HG02973 (cell line): ENCODE results near the gene KLHDC10.
A peak's percentile ranks its signal among the peaks of the same experiment; 100 is the strongest.
"Not testable (repeated sequence)": the region's sequence is repeated elsewhere in the genome, so short reads cannot be mapped to it uniquely, and the experiment has no call there.

Experiments used
- ATAC-seq: cut with Tn5 transposase; IDR thresholded peaks from one replicate; pipeline ENCODE4 v1.9.1; 2021; ENCODE audit warnings: moderate library complexity; ENCODE audit not compliant: unreplicated experiment

Gene KLHDC10

GRCh38 chr7:130153211-130153908 lies 83.0 kb downstream of the KLHDC10 start:
- no peak for ATAC-seq

GRCh38 chr7:130154131-130154500 lies 83.8 kb downstream of the KLHDC10 start:
- no peak for ATAC-seq

- ATAC-seq = no peak
Observed at GRCh38 chr7:130154501-130155317, 84.4 kb downstream of the KLHDC10 start.

GRCh38 chr7:130156140-130156539 lies 85.8 kb downstream of the KLHDC10 start:
- no peak for ATAC-seq

- no peak for ATAC-seq
Observed at GRCh38 chr7:130157700-130158099, 87.4 kb downstream of the KLHDC10 start.

DNA sequence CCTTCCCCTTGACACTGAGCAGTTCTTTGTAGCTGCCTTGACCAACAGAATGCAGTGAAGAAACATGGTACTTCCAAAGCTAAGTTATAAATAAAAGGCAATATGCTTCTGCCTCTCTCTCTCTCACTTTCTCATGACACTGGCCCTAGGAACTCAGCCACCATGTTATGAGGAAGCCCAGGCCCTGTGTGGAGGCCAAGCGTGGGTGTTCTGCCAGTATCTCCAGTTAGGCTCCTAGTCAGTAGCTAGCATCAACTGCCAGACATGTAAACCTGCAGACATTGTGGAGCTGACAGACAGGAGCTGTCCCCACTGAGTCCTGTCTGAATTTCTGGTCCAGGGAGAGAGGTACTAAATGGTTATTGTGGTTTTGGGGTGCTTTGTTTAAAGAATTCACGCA lies 89.7 kb downstream of the KLHDC10 start:
- ATAC-seq = no peak

GRCh38 chr7:130160455-130160854 lies 90.1 kb downstream of the KLHDC10 start:
- ATAC-seq = no peak

GRCh38 chr7:130162196-130162595 lies 91.9 kb downstream of the KLHDC10 start:
- no peak for ATAC-seq

- no peak for ATAC-seq
Observed at GRCh38 chr7:130174237-130174959, 104.1 kb downstream of the KLHDC10 start.

GRCh38 chr7:130178251-130178650 lies 107.9 kb downstream of the KLHDC10 start:
- ATAC-seq = no peak

GRCh38 chr7:130179631-130180030 lies 109.3 kb downstream of the KLHDC10 start:
- no peak for ATAC-seq

DNA sequence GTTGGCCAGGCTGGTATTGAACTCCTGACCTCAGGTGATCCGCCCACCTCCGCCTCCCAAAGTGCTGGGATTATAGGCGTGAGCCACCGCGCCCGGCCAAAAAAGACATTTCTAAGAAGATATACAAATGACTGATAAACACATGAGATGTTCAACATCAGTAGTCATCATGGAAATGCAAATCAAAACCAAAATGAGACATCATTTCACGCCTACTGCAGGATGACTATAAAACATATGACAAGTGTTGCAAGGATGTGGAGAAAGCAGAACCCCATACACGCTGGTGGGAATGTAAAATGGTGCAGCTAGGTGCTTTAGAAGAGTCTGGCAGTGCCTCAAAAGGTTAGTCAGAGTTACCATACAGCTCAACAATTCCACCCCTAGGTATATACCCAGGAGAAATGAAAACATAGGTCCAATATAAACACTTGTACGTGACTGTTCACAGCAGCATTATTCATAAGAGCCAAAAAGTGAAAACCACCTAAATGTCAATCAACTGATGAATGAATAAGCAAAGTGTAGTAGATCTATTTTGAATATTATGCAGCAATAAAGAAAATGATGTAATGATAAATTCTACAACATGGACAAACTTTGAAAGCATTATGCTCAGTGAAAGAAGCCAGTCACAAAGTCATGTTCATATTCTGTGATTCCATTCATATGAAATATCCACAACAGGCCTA lies 110.4 kb downstream of the KLHDC10 start:
- ATAC-seq = no peak

DNA sequence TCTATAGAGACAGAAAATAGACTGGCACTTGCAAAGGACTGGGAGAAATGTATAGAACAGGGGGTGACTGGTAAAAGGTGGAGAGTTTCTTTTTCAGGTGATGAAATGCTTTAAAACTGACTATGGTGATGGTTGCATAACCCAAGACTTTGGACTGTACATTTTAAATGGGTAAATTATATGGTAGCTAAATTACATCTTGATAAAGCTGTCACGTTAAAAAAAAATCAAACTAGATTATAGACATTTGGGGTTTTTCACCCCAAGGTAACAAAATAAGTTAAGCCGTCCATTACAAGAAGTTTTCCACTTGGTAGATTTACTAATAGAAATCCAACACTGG lies 110.9 kb downstream of the KLHDC10 start:
- ATAC-seq = no peak

- ATAC-seq = peak; percentile 91
Observed at GRCh38 chr7:130182990-130183389, 112.7 kb downstream of the KLHDC10 start.

GRCh38 chr7:130184349-130184748 lies 114.0 kb downstream of the KLHDC10 start:
- ATAC-seq = not testable (repeated sequence)
